Fibroblast of villous mesenchyme (primary cell): ENCODE measurements around the gene PCGF5. TPM values are rescaled to one million over a fixed set of nuclear protein-coding genes. Genes with fewer than 3 reads are reported as not detected.
A peak's percentile ranks its signal among the peaks of the same experiment; 100 is the strongest.

ENCODE experiments used
- DNase-seq: peaks from one replicate; pipeline ENCODE4 v3.0.0-alpha.2; 2010; ENCODE audit warnings: low read depth
- H3K4me3 ChIP-seq: 2 replicates; pipeline ENCODE4 v1.5.1; 2011; ENCODE audit warnings: low read depth, mild to moderate bottlenecking, low read length
- total RNA-seq: library from RNA; depleted of rRNA; stranded (reverse); fragments of >200 nt; gene quantifications from 2 replicates; pipeline ENCODE4 v1.2.3, GENCODE V29; 2012
- TF ChIP-seq, protein P1 (sequence below): IDR thresholded peaks from 2 replicates; pipeline ENCODE4 v1.5.1; 2012; ENCODE audit warnings: low read depth, mild to moderate bottlenecking, low read length; ENCODE audit not compliant: insufficient read depth

PCGF5 gene
- total RNA-seq, 1 donor, result 29.4 TPM

GRCh38 chr10:91210014-91210413 lies 10.4 kb upstream of the PCGF5 start:
- no peak for DNase-seq
- TF ChIP-seq, protein P1, sequence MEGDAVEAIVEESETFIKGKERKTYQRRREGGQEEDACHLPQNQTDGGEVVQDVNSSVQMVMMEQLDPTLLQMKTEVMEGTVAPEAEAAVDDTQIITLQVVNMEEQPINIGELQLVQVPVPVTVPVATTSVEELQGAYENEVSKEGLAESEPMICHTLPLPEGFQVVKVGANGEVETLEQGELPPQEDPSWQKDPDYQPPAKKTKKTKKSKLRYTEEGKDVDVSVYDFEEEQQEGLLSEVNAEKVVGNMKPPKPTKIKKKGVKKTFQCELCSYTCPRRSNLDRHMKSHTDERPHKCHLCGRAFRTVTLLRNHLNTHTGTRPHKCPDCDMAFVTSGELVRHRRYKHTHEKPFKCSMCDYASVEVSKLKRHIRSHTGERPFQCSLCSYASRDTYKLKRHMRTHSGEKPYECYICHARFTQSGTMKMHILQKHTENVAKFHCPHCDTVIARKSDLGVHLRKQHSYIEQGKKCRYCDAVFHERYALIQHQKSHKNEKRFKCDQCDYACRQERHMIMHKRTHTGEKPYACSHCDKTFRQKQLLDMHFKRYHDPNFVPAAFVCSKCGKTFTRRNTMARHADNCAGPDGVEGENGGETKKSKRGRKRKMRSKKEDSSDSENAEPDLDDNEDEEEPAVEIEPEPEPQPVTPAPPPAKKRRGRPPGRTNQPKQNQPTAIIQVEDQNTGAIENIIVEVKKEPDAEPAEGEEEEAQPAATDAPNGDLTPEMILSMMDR, result no peak
- no peak overlapping the region for H3K4me3 ChIP-seq

DNA sequence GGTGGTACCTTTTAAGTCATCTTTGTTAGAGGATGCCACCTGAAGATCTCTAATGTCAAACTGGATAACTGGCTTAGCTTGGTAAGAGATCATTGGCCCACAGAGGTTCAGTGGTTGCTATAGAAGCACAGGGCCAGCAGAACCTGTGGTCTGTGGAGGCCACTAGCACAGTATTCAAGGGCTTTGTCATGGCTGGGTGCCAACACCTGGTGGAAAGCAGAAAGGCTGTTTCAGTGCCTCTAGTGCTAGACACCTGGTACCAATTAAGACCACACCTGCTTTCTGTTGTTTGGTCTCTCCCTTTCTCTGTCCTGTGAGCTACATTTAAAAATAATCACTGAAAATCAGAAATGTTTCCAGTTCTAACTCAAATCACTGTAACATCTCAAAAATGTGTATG lies 10.0 kb upstream of the PCGF5 start:
- no peak overlapping the region for H3K4me3 ChIP-seq
- TF ChIP-seq, protein P1, result no peak
- DNase-seq, result no peak

DNA sequence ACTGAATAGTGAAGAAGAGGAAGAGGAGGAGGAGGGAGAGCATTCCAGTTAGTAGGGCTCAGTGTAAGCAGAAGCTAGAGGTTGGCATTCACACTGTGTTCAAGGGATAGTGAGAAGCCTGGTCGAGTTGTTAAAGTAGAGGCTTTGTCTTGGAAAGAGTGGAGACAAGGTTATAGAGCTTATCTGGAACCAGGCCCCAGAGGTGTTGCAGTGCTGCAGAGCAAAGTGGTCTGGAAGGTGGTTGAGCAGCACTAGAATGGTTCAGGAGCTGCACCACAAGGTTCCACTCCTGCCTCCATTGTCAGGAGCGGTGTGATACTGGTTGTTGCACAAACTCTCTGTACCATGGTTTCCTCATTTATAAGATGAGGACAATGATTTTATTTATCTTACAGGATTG lies 8.8 kb upstream of the PCGF5 start:
- DNase-seq, result no peak
- TF ChIP-seq, protein P1, result no peak
- H3K4me3 ChIP-seq, result no peak overlapping the region

- no peak overlapping the region for H3K4me3 ChIP-seq
- no peak for DNase-seq
- TF ChIP-seq, protein P1, result no peak
Observed at GRCh38 chr10:91214911-91215310, 5.6 kb upstream of the PCGF5 start.

- no peak for DNase-seq
- TF ChIP-seq, protein P1, result no peak
- no peak overlapping the region for H3K4me3 ChIP-seq
Observed at GRCh38 chr10:91215384-91215783, 5.1 kb upstream of the PCGF5 start.

DNA sequence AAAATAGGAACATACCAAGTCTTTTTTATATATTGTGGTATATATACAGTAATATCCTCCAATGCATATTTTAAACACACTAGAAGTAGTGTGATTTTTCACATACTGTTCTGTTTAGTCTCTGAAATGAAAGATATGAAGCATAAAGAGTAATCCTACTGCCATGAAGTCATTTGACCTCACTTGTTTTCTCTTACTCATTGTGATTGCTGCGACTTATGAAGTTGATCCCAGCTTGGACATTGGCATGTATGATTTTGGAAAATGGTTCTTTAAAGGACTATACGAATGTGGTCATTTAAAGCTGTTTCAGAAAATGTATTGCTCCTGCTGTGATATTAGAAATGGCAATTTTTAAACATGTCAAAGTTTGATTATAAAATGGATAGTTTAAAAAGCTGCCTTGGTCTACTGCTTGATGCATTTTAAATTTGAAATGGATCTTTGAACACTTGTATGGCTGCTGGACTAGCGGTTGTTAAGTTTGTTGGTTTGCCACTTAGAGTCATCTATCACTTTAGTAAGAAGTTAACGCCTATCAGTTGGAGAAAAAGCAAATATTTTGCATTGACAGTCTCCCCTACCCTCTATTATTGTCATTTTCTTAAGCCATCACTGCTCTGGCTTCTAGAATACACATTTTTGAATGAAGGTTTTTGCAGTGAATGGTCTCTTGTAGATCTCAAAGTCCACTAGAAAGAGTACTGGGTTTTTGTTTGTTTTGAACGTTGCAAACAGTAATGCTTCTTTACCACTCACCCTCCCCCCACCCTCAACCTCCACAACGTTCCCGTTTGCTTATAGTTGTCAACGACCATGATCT lies 881 bp upstream of the PCGF5 start:
- no peak for DNase-seq
- TF ChIP-seq, protein P1, result no peak
- peak overlapping the region; percentile 53 for H3K4me3 ChIP-seq
